ENCODE data around the gene DNAI1.
A peak's percentile ranks its signal among the peaks of the same experiment; 100 is the strongest.
"Not testable (repeated sequence)": the region's sequence is repeated elsewhere in the genome, so short reads cannot be mapped to it uniquely, and the experiment has no call there.

DNAI1 gene

DNA sequence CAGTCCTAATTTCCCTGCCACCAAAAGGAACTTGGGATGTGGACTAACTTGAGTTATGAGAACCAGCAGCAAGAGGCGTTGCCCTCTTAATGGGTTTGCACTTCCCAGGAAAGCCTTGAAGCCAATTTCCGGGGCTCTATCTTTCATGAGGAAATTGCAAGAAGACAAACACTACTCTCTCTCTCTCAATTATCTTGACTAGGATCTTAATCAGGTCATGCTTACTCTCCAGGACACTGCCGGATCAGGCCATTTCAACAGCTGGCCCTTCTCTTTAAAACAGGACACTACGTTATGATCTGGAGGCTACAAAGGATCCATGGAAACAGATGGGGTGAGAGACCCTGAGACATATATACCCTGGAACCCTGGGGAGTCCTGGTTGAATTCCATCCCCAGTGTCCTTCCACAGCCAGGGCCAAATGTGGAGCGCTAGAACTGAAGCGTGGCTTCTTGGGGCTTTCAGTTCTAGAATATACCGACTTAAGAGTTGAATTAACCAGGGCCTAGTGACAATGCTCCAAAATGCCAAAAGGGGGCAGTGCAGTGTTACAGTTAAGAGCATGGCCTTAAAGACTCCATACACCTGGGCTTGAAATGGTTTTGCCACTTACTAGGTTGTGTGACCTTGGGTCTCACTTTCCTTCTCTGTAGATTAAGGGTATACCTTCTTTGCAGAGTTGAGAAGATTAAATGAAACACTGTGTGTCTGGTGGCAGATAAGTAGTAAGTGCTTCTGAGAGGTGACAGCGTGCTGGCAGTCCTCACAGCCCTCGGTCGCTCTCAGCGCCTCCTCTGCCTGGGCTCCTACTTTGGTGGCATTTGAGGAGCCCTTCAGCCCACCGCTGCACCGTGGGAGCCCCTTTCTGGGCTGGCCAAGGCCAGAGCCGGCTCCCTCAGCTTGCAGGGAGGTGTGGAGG, 21.3 kb upstream of the DNAI1 start:
- H3K4me3 ChIP-seq (ENCODE audit: low read depth, low read length), result no peak overlapping the region
- peak; percentile 76 for DNase-seq (ENCODE audit: low read depth)
- TF ChIP-seq, protein P1, sequence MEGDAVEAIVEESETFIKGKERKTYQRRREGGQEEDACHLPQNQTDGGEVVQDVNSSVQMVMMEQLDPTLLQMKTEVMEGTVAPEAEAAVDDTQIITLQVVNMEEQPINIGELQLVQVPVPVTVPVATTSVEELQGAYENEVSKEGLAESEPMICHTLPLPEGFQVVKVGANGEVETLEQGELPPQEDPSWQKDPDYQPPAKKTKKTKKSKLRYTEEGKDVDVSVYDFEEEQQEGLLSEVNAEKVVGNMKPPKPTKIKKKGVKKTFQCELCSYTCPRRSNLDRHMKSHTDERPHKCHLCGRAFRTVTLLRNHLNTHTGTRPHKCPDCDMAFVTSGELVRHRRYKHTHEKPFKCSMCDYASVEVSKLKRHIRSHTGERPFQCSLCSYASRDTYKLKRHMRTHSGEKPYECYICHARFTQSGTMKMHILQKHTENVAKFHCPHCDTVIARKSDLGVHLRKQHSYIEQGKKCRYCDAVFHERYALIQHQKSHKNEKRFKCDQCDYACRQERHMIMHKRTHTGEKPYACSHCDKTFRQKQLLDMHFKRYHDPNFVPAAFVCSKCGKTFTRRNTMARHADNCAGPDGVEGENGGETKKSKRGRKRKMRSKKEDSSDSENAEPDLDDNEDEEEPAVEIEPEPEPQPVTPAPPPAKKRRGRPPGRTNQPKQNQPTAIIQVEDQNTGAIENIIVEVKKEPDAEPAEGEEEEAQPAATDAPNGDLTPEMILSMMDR (IDR thresholded peaks at IDR 0.05; ENCODE audit: low read depth, low read length, missing control alignments), result peak; percentile 81

DNA sequence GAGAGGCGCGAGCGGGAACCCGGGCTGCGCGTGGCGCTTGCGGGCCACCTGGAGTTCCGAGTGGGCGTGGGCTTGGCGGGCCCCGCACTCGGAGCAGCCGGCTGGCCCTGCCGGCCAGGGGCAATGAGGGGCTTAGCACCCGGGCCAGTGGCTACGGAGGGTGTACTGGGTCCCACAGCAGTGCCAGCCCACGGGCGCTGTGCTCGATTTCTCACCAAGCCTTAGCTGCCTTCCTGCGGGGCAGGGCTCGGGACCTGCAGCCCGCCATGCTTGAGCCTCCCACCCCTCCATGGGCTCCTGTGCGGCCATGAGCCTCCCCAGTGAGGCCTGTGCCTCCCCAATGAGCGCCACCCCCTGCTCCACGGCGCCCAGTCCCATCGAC, 20.7 kb upstream of the DNAI1 start:
- not testable (repeated sequence) for DNase-seq (ENCODE audit: low read depth); H3K4me3 ChIP-seq (ENCODE audit: low read depth, low read length)

DNA sequence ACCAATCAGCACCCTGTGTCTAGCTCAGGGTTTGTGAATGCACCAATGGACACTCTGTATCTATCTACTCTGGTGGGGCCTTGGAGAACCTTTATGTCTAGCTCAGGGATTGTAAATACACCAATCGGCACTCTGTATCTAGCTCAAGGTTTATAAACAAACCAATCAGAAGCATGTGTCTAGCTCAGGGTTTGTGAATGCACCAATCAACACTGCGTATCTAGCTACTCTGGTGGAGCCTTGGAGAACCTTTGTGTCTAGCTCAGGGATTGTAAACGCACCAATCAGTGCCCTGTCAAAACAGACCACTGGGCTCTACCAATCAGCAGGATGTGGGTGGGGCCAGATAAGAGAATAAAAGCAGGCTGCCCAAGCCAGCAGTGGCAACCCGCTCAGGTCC, 20.1 kb upstream of the DNAI1 start:
- not testable (repeated sequence) for H3K4me3 ChIP-seq (ENCODE audit: low read depth, low read length); DNase-seq (ENCODE audit: low read depth)

DNA sequence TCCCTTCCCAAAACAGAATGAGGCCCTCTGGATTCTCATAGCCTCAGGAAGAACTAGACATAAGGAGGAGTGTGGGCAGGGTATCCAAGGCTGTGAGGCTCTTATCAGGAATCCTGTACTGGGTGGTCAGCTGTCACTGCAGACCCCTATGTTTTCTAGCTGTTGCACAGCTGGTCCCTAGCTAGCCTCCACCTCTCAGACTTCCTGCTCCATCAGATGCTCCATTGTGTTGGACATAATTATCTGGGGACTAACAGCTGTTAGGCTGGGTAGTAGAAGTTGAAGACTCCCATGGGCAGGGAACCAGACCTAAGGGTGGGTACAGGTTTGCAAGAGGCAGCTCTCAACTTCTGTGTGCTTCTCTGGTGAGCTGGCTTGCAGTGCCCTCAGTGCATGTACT, 18.6 kb upstream of the DNAI1 start:
- TF ChIP-seq, protein P1 (IDR thresholded peaks at IDR 0.05; ENCODE audit: low read depth, low read length, missing control alignments), result no peak
- H3K4me3 ChIP-seq (ENCODE audit: low read depth, low read length), result no peak overlapping the region
- no peak for DNase-seq (ENCODE audit: low read depth)

DNA sequence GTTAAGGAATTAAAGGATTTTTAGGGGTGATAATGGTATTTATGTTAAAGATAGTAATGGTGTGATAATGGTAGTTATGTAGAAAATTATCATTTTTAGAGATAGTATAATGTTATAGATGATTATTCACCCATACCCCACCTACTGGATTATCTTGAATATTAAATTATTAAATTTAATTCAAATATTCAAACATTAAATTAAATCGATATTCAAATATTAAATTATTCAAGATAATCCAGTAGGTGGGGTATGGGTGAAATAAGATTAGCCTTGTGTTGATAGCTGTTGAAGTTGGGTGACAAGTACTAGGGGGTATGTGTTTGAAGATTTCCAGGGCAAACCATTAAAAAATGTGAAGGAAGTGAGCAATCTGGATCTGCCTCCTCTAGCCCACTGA, 15.8 kb upstream of the DNAI1 start:
- TF ChIP-seq, protein P1 (IDR thresholded peaks at IDR 0.05; ENCODE audit: low read depth, low read length, missing control alignments), result no peak
- H3K4me3 ChIP-seq (ENCODE audit: low read depth, low read length), result no peak overlapping the region

DNA sequence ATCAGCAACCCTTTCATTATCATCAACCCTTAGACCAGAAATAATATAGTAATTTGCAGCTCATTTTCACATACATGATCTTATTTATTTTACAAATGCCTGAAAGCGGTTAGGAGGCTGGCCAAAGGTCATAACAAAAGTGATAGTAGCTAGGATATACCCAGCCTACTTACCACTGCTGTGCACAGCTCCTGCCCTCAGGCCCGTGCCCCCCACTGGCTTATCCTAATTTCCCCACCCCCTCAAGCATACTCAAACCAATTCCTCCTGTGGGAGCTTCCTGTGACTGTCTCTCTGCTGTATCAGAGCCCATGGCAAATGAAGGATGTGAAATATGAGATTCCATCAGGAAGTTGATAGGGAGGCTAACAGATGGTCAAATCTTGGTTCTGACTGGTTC, 15.1 kb upstream of the DNAI1 start:
- no peak for DNase-seq (ENCODE audit: low read depth)
- TF ChIP-seq, protein P1 (IDR thresholded peaks at IDR 0.05; ENCODE audit: low read depth, low read length, missing control alignments), result no peak
- H3K4me3 ChIP-seq (ENCODE audit: low read depth, low read length), result no peak overlapping the region

More for the DNA sequence above, 15.8 kb upstream of the DNAI1 start:
- no peak for DNase-seq (ENCODE audit: low read depth)

DNA sequence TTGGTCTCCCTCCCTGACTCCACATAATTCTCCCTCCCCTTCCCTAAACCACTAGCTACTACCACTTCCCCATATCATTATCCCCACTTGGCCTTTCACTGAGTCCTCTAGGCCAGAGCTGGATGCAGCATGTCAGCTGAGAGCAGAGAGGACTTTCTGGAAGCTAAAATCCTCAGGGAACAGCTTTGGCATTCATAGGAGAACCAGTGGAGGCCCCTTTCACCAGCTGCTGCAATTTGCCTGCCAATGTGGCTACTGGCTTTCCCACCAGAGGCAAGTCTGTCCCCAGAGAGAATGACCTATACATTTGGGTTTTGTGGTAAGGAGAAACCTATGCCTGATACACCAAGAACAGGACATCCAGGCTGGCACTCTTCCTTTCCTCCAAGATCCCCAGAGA, 14.6 kb upstream of the DNAI1 start:
- no peak for DNase-seq (ENCODE audit: low read depth)
- no peak overlapping the region for H3K4me3 ChIP-seq (ENCODE audit: low read depth, low read length)
- TF ChIP-seq, protein P1 (IDR thresholded peaks at IDR 0.05; ENCODE audit: low read depth, low read length, missing control alignments), result no peak

DNA sequence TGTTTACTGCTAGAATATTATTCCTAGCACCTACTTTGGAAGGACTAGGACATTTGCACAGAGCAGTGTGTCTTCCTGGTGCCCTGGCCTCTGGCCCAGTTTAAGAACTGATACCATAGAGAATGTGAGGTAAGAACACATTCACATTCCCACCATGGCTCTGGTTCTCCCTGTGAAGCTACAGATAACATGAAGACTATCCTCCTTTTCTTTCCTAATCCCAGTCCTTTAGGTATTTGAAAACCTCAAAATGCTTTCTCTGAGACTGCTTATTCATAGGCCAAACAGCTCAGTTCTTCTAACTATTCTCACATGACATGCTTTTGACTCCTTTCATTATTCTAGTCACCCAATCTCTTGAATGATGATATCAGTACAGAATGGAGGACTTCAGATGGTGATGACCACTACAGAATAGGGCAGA, 12.1 kb upstream of the DNAI1 start:
- DNase-seq (ENCODE audit: low read depth), result no peak
- no peak overlapping the region for H3K4me3 ChIP-seq (ENCODE audit: low read depth, low read length)

More for the DNA sequence above, 12.1 kb upstream of the DNAI1 start:
- TF ChIP-seq, protein P1 (IDR thresholded peaks at IDR 0.05; ENCODE audit: low read depth, low read length, missing control alignments), result no peak
